Transverse colon (tissue), 4 donors: ENCODE measurements around the gene CAAP1. TPM values are rescaled to one million over a fixed set of nuclear protein-coding genes. Genes with fewer than 3 reads are reported as not detected.

ENCODE experiments used
- DNase-seq: peaks from one replicate; pipeline ENCODE4 v3.0.0-alpha.2; 2019
- H3K27ac ChIP-seq, 4 donors: fragments of 200-600 bp; sonication (generic); 2 replicates each; pipeline ENCODE4 v1.5.1; 2016 to 2018; ENCODE audit warnings: inconsistent platforms in 4 of 4
- H3K27me3 ChIP-seq: fragments of 200-600 bp; sonication (generic); 2 replicates; pipeline ENCODE4 v1.5.1; 2017; ENCODE audit warnings: inconsistent platforms
- H3K36me3 ChIP-seq, 4 donors: fragments of 200-600 bp; sonication (generic); 2 replicates each; pipeline ENCODE4 v1.5.1; 2017 to 2019; ENCODE audit warnings: inconsistent platforms in 4 of 4
- H3K4me1 ChIP-seq, 4 donors: fragments of 200-600 bp; sonication (generic); 2 replicates each; pipeline ENCODE4 v1.5.1; 2017 to 2020; ENCODE audit warnings: inconsistent platforms in 4 of 4
- H3K4me3 ChIP-seq, 4 donors: fragments of 200-600 bp; sonication (generic); 1 replicate in 1 of 4; 2 replicates in 3 of 4; pipeline versions ENCODE4 v1.5.1 to v1.6.1; 2017 to 2019; ENCODE audit warnings: inconsistent platforms in 4 of 4
- H3K9me3 ChIP-seq, 2 donors: fragments of 200-600 bp; sonication (generic); 2 replicates each; pipeline ENCODE4 v1.5.1; 2017 to 2019; ENCODE audit warnings: inconsistent platforms in 2 of 2
- EP300 ChIP-seq: sonication (generic); formaldehyde crosslinking; IDR thresholded peaks from one replicate; pipeline ENCODE4 v1.6.1; 2017; ENCODE audit warnings: antibody characterized with exemption, low read depth
- POLR2A ChIP-seq: fragments of 450-650 bp; IDR thresholded peaks from one replicate; pipeline ENCODE4 v1.6.1; 2016; ENCODE audit warnings: antibody characterized with exemption, mild to moderate bottlenecking, moderate library complexity
- POLR2AphosphoS5 ChIP-seq, 3 donors: sonication (generic); formaldehyde crosslinking; IDR thresholded peaks; one replicate each; pipeline ENCODE4 v1.6.1; 2016; ENCODE audit warnings: antibody characterized with exemption in 3 of 3
- whole genome bisulfite sequencing, 2 donors: methylation state at CpG; one replicate each; pipeline ENCODE4 v1.1.5; 2018; ENCODE audit warnings: low coverage in 1 of 2; 5-methylcytosine and 5-hydroxymethylcytosine counted together
- in situ Hi-C, 4 donors: fragments of 200-750 bp; cut with MboI; loops; one replicate each; pipeline versions ENCODE4 v1.15.0 to v1.15.1; 2017; ENCODE audit warnings: low sequenced_read_pairs in 3 of 4, low pct_ligation_motif_present in 1 of 4, low pct_unique_long_range_greater_than_20kb in 1 of 4
- intact Hi-C: fragments of 100-400 bp; cut with DNase I; formaldehyde crosslinking; loops from one replicate; pipeline ENCODE4 v1.15.1; 2023; ENCODE audit warnings: low total_unique reads
- total RNA-seq, 4 donors: library from RNA; depleted of rRNA; stranded (reverse); fragments of >200 nt; gene quantifications; one replicate each; pipeline ENCODE4 v1.1.0, GENCODE V29; 2016
- TF ChIP-seq, protein P1 (sequence below), 5 experiments: fragments of 200-600 bp in 3 of 5; fragments of 450-650 bp in 2 of 5; sonication (generic) in 3 of 5; IDR thresholded peaks; 1 replicate in 2 of 5; 2 replicates in 3 of 5; pipeline ENCODE4 v1.5.1; 2016 to 2017; ENCODE audit warnings: antibody characterized with exemption in 5 of 5, inconsistent platforms in 3 of 5, mild to moderate bottlenecking in 2 of 5, moderate library complexity in 1 of 5

CAAP1 gene
- total RNA-seq, 4 donors from 2014 or later: 27.3 to 103 (median 40.3) TPM

DNA sequence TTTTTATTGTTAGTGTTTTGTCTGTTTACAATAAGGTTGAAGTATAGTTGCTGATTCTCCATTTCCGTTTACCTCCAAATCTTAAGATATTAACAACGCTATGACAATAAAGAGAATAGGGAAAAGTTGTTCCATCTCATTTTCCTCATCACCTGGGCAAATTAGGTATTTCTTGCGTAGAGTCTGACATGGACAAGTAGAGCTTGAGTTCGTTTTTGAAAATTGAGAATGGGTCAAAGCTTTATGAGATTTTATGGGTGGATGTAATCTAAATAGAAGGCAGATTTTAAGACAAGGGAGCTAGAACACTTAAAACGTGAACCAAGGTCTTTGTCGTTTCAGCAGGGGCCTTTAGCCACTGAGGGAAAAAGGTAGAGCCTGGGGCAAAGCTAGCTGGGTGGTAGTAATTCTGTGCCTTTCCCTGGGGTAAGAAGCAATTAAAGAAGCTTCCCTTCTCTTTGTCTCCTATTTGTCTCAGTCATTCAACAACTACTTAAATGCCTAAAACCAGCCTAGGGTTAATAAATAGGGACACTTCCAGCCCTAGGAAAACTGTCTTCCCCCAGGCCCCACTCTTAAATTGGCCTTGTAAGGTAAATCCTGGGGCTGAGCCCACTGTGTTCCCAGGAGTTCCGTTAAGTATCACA is 551 bp upstream of the CAAP1 start:
- in situ Hi-C loops: loop anchor here in 1 of 4 donors (10.0 kb wide), 1 partner anchor 62 kb away; the partner anchor contains the start of gene IFT74
- Histone ChIP-seq H3K9me3 (peaks cover 0 to 4% of the 10 kb centered on the region in 2 donors), H3K27me3 (no peaks in the 10 kb centered on the region), H3K27ac (peak overlapping the region; percentile 99 to 100 (median 99)), H3K36me3 (no peaks in the 10 kb centered on the region), H3K4me1 (peaks cover 17 to 43% (median 26%) of the 10 kb centered on the region in 4 donors), H3K4me3 (peak overlapping the region; percentile 88 to 100 (median 94))
- WGBS, 2 donors: 12 to 35% methylated on average over 6 to 7 of the region's 7 CpGs
- DNase-seq: no peak
- TF ChIP-seq POLR2AphosphoS5 (IDR thresholded peaks at IDR 0.05) (no peak), POLR2A (no peak), EP300 (no peak)
- TF ChIP-seq, protein P1, sequence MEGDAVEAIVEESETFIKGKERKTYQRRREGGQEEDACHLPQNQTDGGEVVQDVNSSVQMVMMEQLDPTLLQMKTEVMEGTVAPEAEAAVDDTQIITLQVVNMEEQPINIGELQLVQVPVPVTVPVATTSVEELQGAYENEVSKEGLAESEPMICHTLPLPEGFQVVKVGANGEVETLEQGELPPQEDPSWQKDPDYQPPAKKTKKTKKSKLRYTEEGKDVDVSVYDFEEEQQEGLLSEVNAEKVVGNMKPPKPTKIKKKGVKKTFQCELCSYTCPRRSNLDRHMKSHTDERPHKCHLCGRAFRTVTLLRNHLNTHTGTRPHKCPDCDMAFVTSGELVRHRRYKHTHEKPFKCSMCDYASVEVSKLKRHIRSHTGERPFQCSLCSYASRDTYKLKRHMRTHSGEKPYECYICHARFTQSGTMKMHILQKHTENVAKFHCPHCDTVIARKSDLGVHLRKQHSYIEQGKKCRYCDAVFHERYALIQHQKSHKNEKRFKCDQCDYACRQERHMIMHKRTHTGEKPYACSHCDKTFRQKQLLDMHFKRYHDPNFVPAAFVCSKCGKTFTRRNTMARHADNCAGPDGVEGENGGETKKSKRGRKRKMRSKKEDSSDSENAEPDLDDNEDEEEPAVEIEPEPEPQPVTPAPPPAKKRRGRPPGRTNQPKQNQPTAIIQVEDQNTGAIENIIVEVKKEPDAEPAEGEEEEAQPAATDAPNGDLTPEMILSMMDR (IDR thresholded peaks at IDR 0.05): no peak
- intact Hi-C loops: loop anchor here (5.0 kb wide), 1 partner anchor 1216 kb away; the partner anchor contains the start of gene TUSC1

DNA sequence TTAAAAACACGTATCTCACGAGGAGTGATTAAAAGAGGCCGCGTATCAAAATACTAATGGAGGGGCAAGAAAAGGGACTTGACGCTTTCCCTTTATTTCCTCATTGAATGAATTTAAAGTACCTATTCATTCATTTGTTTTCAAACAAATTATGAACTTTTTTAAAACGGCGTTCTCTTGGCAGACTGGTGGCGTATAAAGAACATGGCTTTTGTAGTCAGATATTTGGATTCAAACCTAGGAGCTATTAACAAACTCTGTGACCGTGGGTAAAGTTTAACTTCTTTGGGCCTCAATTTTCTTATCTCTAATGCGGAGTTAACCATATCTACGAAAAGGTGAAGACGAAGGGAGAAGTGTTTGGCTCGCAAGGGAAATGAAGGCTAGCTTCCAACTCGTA is 876 bp downstream of the CAAP1 start:
- TF ChIP-seq, protein P1 (IDR thresholded peaks at IDR 0.05): no peak
- TF ChIP-seq EP300: no peak
- no peak for TF ChIP-seq POLR2A
- no peak for TF ChIP-seq POLR2AphosphoS5 (IDR thresholded peaks at IDR 0.05)
- peak overlapping the region; percentile 88 to 100 (median 94) for H3K4me3 ChIP-seq
- H3K36me3 ChIP-seq: no peaks in the 10 kb centered on the region
- peaks cover 17 to 42% (median 26%) of the 10 kb centered on the region in 4 donors for H3K4me1 ChIP-seq
- in situ Hi-C loops: loop anchor here in 1 of 4 donors (10.0 kb wide), 1 partner anchor 63 kb away; the partner anchor contains the start of gene IFT74
- 1% methylated on average over 14 of the region's 14 CpGs for WGBS, 2 donors
- H3K27ac ChIP-seq: peak overlapping the region; percentile 99 to 100 (median 99)
- H3K27me3 ChIP-seq: no peaks in the 10 kb centered on the region
- H3K9me3 ChIP-seq: peaks cover 0 to 4% of the 10 kb centered on the region in 2 donors
- intact Hi-C loops: loop anchor here (5.0 kb wide), 1 partner anchor 1214 kb away; the partner anchor contains the start of gene TUSC1
- no peak for DNase-seq

- H3K4me1 ChIP-seq: peaks cover 17 to 29% (median 20%) of the 10 kb centered on the region in 4 donors
- H3K36me3 ChIP-seq: peaks cover 0 to 22% (median 9%) of the 10 kb centered on the region in 4 donors
- no peak overlapping the region for H3K4me3 ChIP-seq
- H3K27me3 ChIP-seq: no peaks in the 10 kb centered on the region
- no peaks in the 10 kb centered on the region for H3K9me3 ChIP-seq
- no peak overlapping the region for H3K27ac ChIP-seq
- no peak for TF ChIP-seq POLR2A
- intact Hi-C loops: no loop called here
- DNase-seq: no peak
- in situ Hi-C loops: no loop called here
- WGBS, 2 donors: 63 to 80% methylated on average over 1 of the region's 1 CpG
Observed at GRCh38 chr9:26888271-26888670, 4.3 kb downstream of the CAAP1 start.

DNA sequence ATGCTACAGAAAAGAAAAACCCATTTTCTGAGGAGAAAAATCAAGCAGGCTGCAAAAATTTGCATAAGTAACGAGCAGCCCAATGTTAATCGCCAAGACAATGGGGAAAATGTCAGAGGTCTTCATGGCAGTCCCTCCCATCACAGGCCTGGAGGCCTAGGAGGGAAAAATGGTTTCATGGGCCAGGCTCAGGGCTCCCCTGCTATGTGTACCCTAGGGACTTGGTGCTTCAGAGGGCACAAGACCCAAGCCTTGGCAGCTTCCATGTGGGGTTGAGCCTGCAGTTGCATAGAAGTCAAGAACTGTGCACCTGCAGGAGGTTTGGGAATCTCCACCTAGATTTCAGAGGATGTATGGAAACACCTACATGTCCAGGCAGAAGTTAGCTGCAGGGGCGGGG is 10.4 kb downstream of the CAAP1 start:
- in situ Hi-C loops: no loop called here

More for the DNA sequence above, 10.4 kb downstream of the CAAP1 start:
- no peak overlapping the region for H3K27ac ChIP-seq
- H3K27me3 ChIP-seq: no peaks in the 10 kb centered on the region
- peaks cover 0 to 43% (median 14%) of the 10 kb centered on the region in 4 donors for H3K36me3 ChIP-seq
- TF ChIP-seq EP300: no peak
- TF ChIP-seq, protein P1 (IDR thresholded peaks at IDR 0.05): no peak
- TF ChIP-seq POLR2A: no peak
- DNase-seq: no peak
- 96% methylated on average over 3 of the region's 3 CpGs; no CpG with 5 or more reads in 1 of the 2 donors for WGBS, 2 donors
- H3K4me3 ChIP-seq: no peak overlapping the region
- no peaks in the 10 kb centered on the region for H3K9me3 ChIP-seq
- intact Hi-C loops: no loop called here
- no peaks in the 10 kb centered on the region for H3K4me1 ChIP-seq
